Measurements from ENCODE around the gene KRTAP10-2.

GRCh38 chr21:44575307-44576024 is 24.2 kb upstream of the KRTAP10-2 start:
- no peak for TF ChIP-seq CTCF (IDR thresholded peaks at IDR 0.05)
- no peak for TF ChIP-seq POLR2A (IDR thresholded peaks at IDR 0.05)
- TF ChIP-seq POLR2AphosphoS5 (IDR thresholded peaks at IDR 0.05): no peak
